ENCODE results near the gene SH2D5.

Gene SH2D5

DNA sequence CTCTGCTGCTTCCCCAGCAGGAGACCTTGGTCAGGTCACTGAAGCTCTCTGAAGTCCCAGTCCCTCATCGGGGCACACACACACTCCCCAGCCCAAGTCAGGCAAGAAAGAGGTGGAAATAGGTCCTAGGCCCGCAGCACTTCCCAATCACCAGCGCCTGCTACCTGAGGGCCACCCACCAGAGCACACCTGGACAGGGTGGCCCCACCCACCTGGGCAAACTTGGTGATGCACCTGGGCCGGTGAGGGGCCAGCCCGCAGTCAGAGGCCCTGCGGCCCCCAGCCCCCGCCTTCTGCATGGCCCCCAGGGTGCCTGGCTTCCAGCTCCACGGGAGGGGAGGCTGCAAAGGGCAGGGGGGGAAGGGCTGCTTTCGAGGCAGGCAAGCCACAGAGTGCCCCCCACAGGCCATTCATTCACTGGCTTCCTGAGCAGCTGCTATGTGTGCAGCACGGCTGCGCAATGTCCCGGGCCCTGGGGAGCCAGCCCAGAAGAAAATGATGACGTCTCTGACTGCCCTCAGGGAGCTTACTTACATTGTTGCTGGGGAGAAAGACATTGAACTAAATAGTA, 4.7 kb downstream of the SH2D5 start (continued):
- TF ChIP-seq ZIC2 (tag by site-specific recombination; IDR thresholded peaks at IDR 0.05) (peak; percentile 61), ZNF530 (tag by site-specific recombination; IDR thresholded peaks at IDR 0.05; ENCODE audit: low read depth) (no peak), GLIS1 (tag by site-specific recombination; IDR thresholded peaks at IDR 0.05) (peak; percentile 41), ZBTB21 (tag by site-specific recombination; IDR thresholded peaks at IDR 0.05) (no peak), ZFP3 (tag by site-specific recombination; IDR thresholded peaks at IDR 0.05; ENCODE audit: low read depth) (no peak), ZNF423 (tag by site-specific recombination; IDR thresholded peaks at IDR 0.05) (0 out of 2 replicates have a peak, but pooled peaks have one; percentile 33), FEZF1 (tag by site-specific recombination; IDR thresholded peaks at IDR 0.05) (no peak), ZBTB8A (tag by site-specific recombination; IDR thresholded peaks at IDR 0.05) (no peak), ZEB2 (tag by site-specific recombination; IDR thresholded peaks at IDR 0.05) (peak; percentile 58; the same call in 1 of the 2 replicates), ZNF174 (tag by site-specific recombination; IDR thresholded peaks at IDR 0.05) (no peak), ZNF416 (tag by site-specific recombination; IDR thresholded peaks at IDR 0.05) (no peak), ZSCAN23 (tag by site-specific recombination; IDR thresholded peaks at IDR 0.05) (no peak), YY1 (tag by site-specific recombination; IDR thresholded peaks at IDR 0.05) (no peak), ZBTB20 (tag by site-specific recombination; IDR thresholded peaks at IDR 0.05) (no peak), ZNF350 (tag by site-specific recombination; IDR thresholded peaks at IDR 0.05) (no peak), EGR2 (tag by site-specific recombination; IDR thresholded peaks at IDR 0.05; ENCODE audit: low read depth) (no peak), ZNF19 (tag by site-specific recombination; IDR thresholded peaks at IDR 0.05; ENCODE audit: low read depth) (no peak)
- TF ChIP-seq, protein P1, sequence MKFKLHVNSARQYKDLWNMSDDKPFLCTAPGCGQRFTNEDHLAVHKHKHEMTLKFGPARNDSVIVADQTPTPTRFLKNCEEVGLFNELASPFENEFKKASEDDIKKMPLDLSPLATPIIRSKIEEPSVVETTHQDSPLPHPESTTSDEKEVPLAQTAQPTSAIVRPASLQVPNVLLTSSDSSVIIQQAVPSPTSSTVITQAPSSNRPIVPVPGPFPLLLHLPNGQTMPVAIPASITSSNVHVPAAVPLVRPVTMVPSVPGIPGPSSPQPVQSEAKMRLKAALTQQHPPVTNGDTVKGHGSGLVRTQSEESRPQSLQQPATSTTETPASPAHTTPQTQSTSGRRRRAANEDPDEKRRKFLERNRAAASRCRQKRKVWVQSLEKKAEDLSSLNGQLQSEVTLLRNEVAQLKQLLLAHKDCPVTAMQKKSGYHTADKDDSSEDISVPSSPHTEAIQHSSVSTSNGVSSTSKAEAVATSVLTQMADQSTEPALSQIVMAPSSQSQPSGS (tag by site-specific recombination; IDR thresholded peaks at IDR 0.05; ENCODE audit: low read depth) = no peak
- TF ChIP-seq, protein P2, sequence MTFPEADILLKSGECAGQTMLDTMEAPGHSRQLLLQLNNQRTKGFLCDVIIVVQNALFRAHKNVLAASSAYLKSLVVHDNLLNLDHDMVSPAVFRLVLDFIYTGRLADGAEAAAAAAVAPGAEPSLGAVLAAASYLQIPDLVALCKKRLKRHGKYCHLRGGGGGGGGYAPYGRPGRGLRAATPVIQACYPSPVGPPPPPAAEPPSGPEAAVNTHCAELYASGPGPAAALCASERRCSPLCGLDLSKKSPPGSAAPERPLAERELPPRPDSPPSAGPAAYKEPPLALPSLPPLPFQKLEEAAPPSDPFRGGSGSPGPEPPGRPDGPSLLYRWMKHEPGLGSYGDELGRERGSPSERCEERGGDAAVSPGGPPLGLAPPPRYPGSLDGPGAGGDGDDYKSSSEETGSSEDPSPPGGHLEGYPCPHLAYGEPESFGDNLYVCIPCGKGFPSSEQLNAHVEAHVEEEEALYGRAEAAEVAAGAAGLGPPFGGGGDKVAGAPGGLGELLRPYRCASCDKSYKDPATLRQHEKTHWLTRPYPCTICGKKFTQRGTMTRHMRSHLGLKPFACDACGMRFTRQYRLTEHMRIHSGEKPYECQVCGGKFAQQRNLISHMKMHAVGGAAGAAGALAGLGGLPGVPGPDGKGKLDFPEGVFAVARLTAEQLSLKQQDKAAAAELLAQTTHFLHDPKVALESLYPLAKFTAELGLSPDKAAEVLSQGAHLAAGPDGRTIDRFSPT (tag by site-specific recombination; IDR thresholded peaks at IDR 0.05) = no peak
- TF ChIP-seq, protein P3, sequence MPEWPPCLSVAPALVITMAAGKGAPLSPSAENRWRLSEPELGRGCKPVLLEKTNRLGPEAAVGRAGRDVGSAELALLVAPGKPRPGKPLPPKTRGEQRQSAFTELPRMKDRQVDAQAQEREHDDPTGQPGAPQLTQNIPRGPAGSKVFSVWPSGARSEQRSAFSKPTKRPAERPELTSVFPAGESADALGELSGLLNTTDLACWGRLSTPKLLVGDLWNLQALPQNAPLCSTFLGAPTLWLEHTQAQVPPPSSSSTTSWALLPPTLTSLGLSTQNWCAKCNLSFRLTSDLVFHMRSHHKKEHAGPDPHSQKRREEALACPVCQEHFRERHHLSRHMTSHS (tag by site-specific recombination; IDR thresholded peaks at IDR 0.05) = no peak

DNA sequence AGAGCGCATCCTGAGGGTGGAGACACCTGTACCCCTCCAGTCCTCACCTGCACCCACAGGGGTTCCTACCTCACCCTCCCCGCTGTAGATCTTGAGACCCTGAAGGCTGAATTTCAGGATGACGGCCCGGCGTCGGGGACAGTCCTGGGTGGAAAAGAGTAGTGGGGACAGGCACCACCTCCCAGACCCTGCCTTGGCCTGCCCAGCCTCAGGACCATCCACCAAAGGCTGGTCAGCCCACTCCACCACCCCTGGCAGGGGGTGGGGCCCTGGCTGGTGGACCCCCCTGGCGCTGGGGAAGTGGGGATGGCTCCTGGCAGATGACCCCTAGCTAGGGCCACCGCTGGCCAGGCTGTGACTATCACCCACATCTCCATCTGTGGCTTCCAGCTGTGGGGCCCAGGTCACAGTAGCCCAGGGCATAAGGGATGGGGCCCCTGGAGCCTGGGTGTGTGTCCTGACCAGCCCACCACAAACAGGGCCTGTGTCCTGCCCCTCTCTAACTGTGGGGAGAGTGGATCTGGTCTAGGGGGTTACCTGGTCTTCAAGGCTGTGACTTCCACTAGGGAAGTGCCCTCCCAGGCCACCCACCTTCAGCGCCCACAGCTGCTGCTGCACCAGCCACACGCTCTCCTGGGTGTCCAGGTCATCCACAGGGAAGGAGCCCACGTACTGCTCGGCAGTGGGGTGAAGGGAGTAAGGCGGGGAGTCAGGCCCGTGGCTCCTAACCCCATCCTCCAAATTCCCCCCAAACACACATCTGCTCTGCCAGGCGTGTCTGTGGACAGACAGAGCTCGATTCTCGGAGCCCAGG, 5.4 kb downstream of the SH2D5 start:
- CTCF ChIA-PET = interaction anchor here (0.5 to 2.4 kb wide), 4 partner anchors 14 to 205 kb away, joined by 3 to 11 read pairs (median 4); no protein-coding TSS in a partner anchor
- Histone ChIP-seq H3K9me3 (ENCODE audit: control insufficient read depth, insufficient read depth, low read depth, low read length) (no peaks in the 10 kb centered on the region), H3K36me3 (ENCODE audit: control insufficient read depth in 2 of 2, insufficient read depth in 1 of 2, low read length in 2 of 2) (no peaks in the 10 kb centered on the region), H3K4me1 (ENCODE audit: control insufficient read depth, insufficient read depth, low read length) (no peaks in the 10 kb centered on the region), H3K27ac (ENCODE audit: extremely low read depth, low read depth, low read length) (no peak overlapping the region), H3K4me3 (ENCODE audit: low read depth, low read length) (no peak overlapping the region)
- TF ChIP-seq ZFHX2 (tag by site-specific recombination; conservative IDR thresholded peaks at IDR 0.05) = peak; percentile 34
- no peak for TF ChIP-seq PRDM1 (tag by site-specific recombination; IDR thresholded peaks at IDR 0.05)
- TF ChIP-seq EGR2 (tag by site-specific recombination; IDR thresholded peaks at IDR 0.05; ENCODE audit: low read depth) = peak; percentile 31; the same call in 1 of the 2 replicates
- POLR2A ChIA-PET = interaction anchor here (1.0 kb wide), 1 partner anchor 30 kb away, joined by 4 read pairs; no protein-coding TSS in a partner anchor
